GM21737 (cell line): ENCODE measurements around the gene LIPG.

Experiments
- ATAC-seq: cut with Tn5 transposase; IDR thresholded peaks from one replicate; pipeline ENCODE4 v1.9.1; 2021; ENCODE audit warnings: mild to moderate bottlenecking, moderate library complexity; ENCODE audit not compliant: unreplicated experiment

LIPG gene

GRCh38 chr18:49609256-49610021 lies 47.6 kb downstream of the LIPG start:
- ATAC-seq = no peak

GRCh38 chr18:49610022-49610445 lies 48.2 kb downstream of the LIPG start:
- ATAC-seq = no peak

GRCh38 chr18:49611316-49611715 lies 49.5 kb downstream of the LIPG start:
- no peak for ATAC-seq

- peak; percentile 61 for ATAC-seq
Measured at GRCh38 chr18:49612515-49613033, 50.7 kb downstream of the LIPG start.

GRCh38 chr18:49613141-49613640 lies 51.3 kb downstream of the LIPG start:
- ATAC-seq = no peak

- ATAC-seq = no peak
Measured at GRCh38 chr18:49613641-49614151, 51.8 kb downstream of the LIPG start.

GRCh38 chr18:49616618-49617328 lies 54.9 kb downstream of the LIPG start:
- ATAC-seq = no peak

- ATAC-seq = no peak
Measured at GRCh38 chr18:49617329-49617695, 55.5 kb downstream of the LIPG start.

- no peak for ATAC-seq
Measured at GRCh38 chr18:49617865-49618264, 56.0 kb downstream of the LIPG start.

- ATAC-seq = no peak
Measured at GRCh38 chr18:49618742-49619681, 57.2 kb downstream of the LIPG start.

- no peak for ATAC-seq
Measured at GRCh38 chr18:49619801-49620200, 57.9 kb downstream of the LIPG start.

GRCh38 chr18:49621301-49621700 lies 59.4 kb downstream of the LIPG start:
- ATAC-seq = no peak

- no peak for ATAC-seq
Measured at GRCh38 chr18:49621717-49622351, 60.0 kb downstream of the LIPG start.

GRCh38 chr18:49623571-49623970 lies 61.7 kb downstream of the LIPG start:
- no peak for ATAC-seq

GRCh38 chr18:49625021-49625691 lies 63.3 kb downstream of the LIPG start:
- no peak for ATAC-seq

- ATAC-seq = no peak
Measured at GRCh38 chr18:49626842-49627467, 65.1 kb downstream of the LIPG start.

- ATAC-seq = no peak
Measured at GRCh38 chr18:49628119-49628518, 66.3 kb downstream of the LIPG start.

- ATAC-seq = no peak
Measured at GRCh38 chr18:49628881-49629795, 67.3 kb downstream of the LIPG start.
